Adrenal gland (tissue), 5 donors: Measurements from ENCODE around the gene SWAP70.

Experiments used
- CTCF ChIP-seq, 6 experiments: fragments of 450-650 bp in 4 of 6; fragments of 200-600 bp in 2 of 6; sonication (generic) in 1 of 6; IDR thresholded peaks; 1 replicate in 5 of 6; 2 replicates in 1 of 6; pipeline versions ENCODE4 v1.5.1 to v1.8.0; 2016 to 2021; ENCODE audit warnings: antibody characterized with exemption in 6 of 6, mild to moderate bottlenecking in 2 of 6, moderate library complexity in 1 of 6
- POLR2A ChIP-seq, 2 donors: fragments of 450-650 bp; IDR thresholded peaks; one replicate each; pipeline ENCODE4 v1.6.1; 2017; ENCODE audit warnings: antibody characterized with exemption in 2 of 2, mild to moderate bottlenecking in 2 of 2, moderate library complexity in 1 of 2
- donor health status: DM: no; HTN: no; CAD: no.

- TF ChIP-seq CTCF (IDR thresholded peaks at IDR 0.05) (no peak), POLR2A (IDR thresholded peaks at IDR 0.05) (no peak)
Measured at GRCh38 chr11:9716275-9717039, 52.6 kb downstream of the SWAP70 start.
